Measurements from ENCODE around the gene LSS.
"Not testable (repeated sequence)": the region's sequence is repeated elsewhere in the genome, so short reads cannot be mapped to it uniquely, and the experiment has no call there.

LSS gene

DNA sequence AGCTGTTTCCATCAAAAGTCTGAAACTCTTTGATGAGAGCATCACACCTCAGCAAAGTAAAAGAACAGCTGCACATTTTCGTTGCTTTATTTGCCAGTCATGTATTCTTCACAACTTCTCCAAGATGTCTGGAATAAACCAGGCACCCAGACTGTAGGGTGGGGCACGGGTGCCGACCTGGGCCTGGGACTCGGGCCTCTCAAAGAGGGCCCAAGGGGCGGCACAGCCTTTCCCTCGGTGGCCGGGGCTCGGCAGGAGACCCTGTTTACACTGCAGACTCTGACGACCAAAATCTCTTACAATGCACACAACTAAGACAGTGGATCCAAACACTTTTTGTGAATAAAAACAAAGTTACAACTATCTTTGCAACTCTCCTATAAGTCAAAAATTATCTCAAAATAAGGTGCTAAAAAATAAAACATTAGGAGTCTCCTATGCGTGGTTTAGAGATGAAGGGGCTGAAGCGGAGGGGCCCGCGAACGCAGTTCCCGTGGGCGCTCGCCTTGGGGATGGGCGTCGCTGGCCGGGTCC is 696 bp downstream of the LSS start:
- Histone ChIP-seq H3K4me3 (ENCODE audit: low read depth, low read length) (peak overlapping the region; percentile 91), H3K36me3 (ENCODE audit: control insufficient read depth, insufficient read depth, low read length) (peaks cover 45% of the 10 kb centered on the region), H3K9ac (ENCODE audit: low read length) (peak overlapping the region; percentile 84), H3K27ac (ENCODE audit: low read depth, low read length) (peak overlapping the region; percentile 73; the same call in 1 of the 2 replicates), H3K27me3 (ENCODE audit: control insufficient read depth, insufficient read depth, low read length) (no peaks in the 10 kb centered on the region), H3K4me1 (ENCODE audit: control insufficient read depth, insufficient read depth, low read length) (peaks cover 12% of the 10 kb centered on the region; the same call in 1 of the 2 replicates), H3K9me3 (ENCODE audit: control insufficient read depth, insufficient read depth, low read depth, low read length) (peaks cover 31% of the 10 kb centered on the region)

GRCh38 chr21:46226920-46227599 is 1.5 kb downstream of the LSS start:
- Histone ChIP-seq H3K27me3 (ENCODE audit: control insufficient read depth, insufficient read depth, low read length) (no peaks in the 10 kb centered on the region), H3K27ac (ENCODE audit: low read depth, low read length) (no peak overlapping the region), H3K4me1 (ENCODE audit: control insufficient read depth, insufficient read depth, low read length) (peaks cover 12% of the 10 kb centered on the region; the same call in 1 of the 2 replicates), H3K4me3 (ENCODE audit: low read depth, low read length) (peak overlapping the region; percentile 91), H3K9me3 (ENCODE audit: control insufficient read depth, insufficient read depth, low read depth, low read length) (peaks cover 23% of the 10 kb centered on the region), H3K36me3 (ENCODE audit: control insufficient read depth, insufficient read depth, low read length) (peaks cover 45% of the 10 kb centered on the region), H3K9ac (ENCODE audit: low read length) (peak overlapping the region; percentile 84)

- H3K4me1 ChIP-seq (ENCODE audit: control insufficient read depth, insufficient read depth, low read length) = peaks cover 12% of the 10 kb centered on the region; the same call in 1 of the 2 replicates
- no peak overlapping the region for H3K27ac ChIP-seq (ENCODE audit: low read depth, low read length)
- H3K4me3 ChIP-seq (ENCODE audit: low read depth, low read length) = peak overlapping the region; percentile 91; the same call in 1 of the 2 replicates
- H3K27me3 ChIP-seq (ENCODE audit: control insufficient read depth, insufficient read depth, low read length) = no peaks in the 10 kb centered on the region
- no peak overlapping the region for H3K9ac ChIP-seq (ENCODE audit: low read length)
- H3K36me3 ChIP-seq (ENCODE audit: control insufficient read depth, insufficient read depth, low read length) = peaks cover 45% of the 10 kb centered on the region
- peaks cover 14% of the 10 kb centered on the region; the same call in 1 of the 2 replicates for H3K9me3 ChIP-seq (ENCODE audit: control insufficient read depth, insufficient read depth, low read depth, low read length)
Observed at GRCh38 chr21:46226146-46226545, 2.4 kb downstream of the LSS start.

GRCh38 chr21:46223661-46224060 is 4.9 kb downstream of the LSS start:
- H3K27me3 ChIP-seq (ENCODE audit: control insufficient read depth, insufficient read depth, low read length); H3K9ac ChIP-seq (ENCODE audit: low read length); H3K9me3 ChIP-seq (ENCODE audit: control insufficient read depth, insufficient read depth, low read depth, low read length); H3K4me3 ChIP-seq (ENCODE audit: low read depth, low read length); H3K27ac ChIP-seq (ENCODE audit: low read depth, low read length); H3K4me1 ChIP-seq (ENCODE audit: control insufficient read depth, insufficient read depth, low read length): not testable (repeated sequence)
- peaks cover 55% of the 10 kb centered on the region for H3K36me3 ChIP-seq (ENCODE audit: control insufficient read depth, insufficient read depth, low read length)

DNA sequence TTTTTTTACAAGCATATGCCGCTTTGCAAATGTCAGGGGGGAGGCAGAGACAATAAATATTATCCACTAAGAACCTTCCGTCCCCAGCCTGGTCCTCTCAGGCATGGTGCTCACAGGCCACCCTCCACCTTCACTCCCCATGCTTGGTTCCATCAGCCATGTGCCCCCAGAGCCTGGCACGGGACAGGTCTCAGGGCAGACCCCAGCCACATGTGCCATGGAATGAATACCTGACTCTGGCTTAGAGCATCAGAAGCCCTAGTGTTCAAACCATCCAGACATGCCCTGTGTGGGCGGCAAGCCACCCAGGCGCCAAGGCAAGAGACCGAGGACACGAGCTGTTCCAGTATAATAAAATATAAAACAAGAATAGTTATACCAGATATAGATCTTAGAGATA is 5.4 kb downstream of the LSS start:
- peaks cover 55% of the 10 kb centered on the region for H3K36me3 ChIP-seq (ENCODE audit: control insufficient read depth, insufficient read depth, low read length)
- no peak overlapping the region for H3K27ac ChIP-seq (ENCODE audit: low read depth, low read length)
- no peak overlapping the region for H3K4me3 ChIP-seq (ENCODE audit: low read depth, low read length)
- no peaks in the 10 kb centered on the region for H3K9me3 ChIP-seq (ENCODE audit: control insufficient read depth, insufficient read depth, low read depth, low read length)
- H3K4me1 ChIP-seq (ENCODE audit: control insufficient read depth, insufficient read depth, low read length) = peaks cover 3% of the 10 kb centered on the region; the same call in 1 of the 2 replicates
- H3K27me3 ChIP-seq (ENCODE audit: control insufficient read depth, insufficient read depth, low read length) = no peaks in the 10 kb centered on the region
- H3K9ac ChIP-seq (ENCODE audit: low read length) = no peak overlapping the region

DNA sequence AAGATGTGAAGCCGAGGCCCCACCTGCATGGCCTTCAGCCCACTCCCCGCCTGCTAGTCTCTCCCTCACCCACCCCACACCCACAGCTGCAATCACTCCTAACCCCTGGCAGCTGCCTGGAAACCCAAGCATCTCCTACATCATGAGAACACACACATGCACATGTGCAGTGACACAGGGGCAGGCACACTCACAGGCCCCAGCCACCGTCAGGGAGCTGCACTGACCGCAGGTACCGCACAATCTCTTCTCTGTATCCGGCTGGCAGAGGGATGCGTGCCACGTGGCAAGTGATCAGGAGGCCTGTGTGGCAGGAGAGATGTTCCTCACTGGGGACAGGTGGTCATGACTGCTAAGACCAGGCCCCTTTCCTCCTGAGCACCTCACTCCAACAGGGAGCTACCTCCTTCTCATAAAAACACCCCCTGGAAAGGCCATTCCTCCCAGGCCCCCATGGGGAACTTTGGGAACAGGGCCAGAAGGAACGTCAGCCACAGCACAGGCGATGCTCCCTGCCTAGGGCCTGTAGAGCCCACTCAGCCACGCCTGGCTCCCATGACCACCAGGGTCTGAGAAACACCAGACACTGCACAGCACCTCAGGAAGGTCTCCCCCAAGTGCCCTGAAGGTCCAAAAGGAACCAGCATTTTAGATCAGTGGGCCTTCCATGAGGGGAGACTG is 6.0 kb downstream of the LSS start:
- Histone ChIP-seq H3K27ac (ENCODE audit: low read depth, low read length) (no peak overlapping the region), H3K9me3 (ENCODE audit: control insufficient read depth, insufficient read depth, low read depth, low read length) (no peaks in the 10 kb centered on the region), H3K4me3 (ENCODE audit: low read depth, low read length) (no peak overlapping the region), H3K27me3 (ENCODE audit: control insufficient read depth, insufficient read depth, low read length) (no peaks in the 10 kb centered on the region), H3K36me3 (ENCODE audit: control insufficient read depth, insufficient read depth, low read length) (peaks cover 57% of the 10 kb centered on the region), H3K4me1 (ENCODE audit: control insufficient read depth, insufficient read depth, low read length) (peaks cover 3% of the 10 kb centered on the region; the same call in 1 of the 2 replicates), H3K9ac (ENCODE audit: low read length) (no peak overlapping the region)

DNA sequence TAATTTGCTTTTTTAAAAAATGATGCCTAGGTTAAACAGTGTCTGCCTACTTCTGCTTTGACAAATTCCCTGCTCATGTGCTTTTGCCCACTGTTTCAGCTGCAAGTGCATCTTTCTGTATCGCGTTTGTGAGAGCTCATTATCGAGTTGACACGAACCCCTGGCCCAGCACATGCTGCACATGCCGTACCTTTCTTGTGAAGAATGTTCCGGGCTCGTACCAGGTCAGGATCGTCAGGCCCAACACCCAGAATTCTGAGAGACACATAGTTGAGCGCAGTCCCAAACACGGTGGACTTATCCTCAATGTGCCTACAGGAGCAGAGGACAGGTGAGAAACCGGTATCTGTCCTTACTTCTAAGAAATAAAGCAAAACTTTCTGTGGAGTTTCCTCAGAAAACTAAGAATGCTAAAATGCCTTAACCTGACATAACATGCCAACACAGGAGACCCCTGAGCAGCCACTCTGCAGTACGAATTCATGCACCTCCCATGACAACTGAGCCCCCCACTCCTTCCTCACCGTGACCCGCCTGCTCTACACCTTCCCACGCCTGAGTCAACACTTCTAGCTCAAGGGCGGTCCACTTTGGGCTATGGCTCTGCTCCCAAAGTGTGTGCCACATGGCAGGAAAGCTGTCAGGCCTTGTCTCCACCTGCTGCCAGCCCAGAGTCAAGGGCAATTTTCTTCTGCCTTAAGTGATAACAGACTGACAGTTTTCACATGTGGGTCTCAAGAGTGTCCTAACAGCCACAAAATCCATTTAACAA is 6.7 kb downstream of the LSS start:
- no peak overlapping the region for H3K9ac ChIP-seq (ENCODE audit: low read length)
- H3K9me3 ChIP-seq (ENCODE audit: control insufficient read depth, insufficient read depth, low read depth, low read length) = no peaks in the 10 kb centered on the region
- H3K4me1 ChIP-seq (ENCODE audit: control insufficient read depth, insufficient read depth, low read length) = no peaks in the 10 kb centered on the region; the same call in 1 of the 2 replicates
- H3K4me3 ChIP-seq (ENCODE audit: low read depth, low read length) = no peak overlapping the region
- H3K36me3 ChIP-seq (ENCODE audit: control insufficient read depth, insufficient read depth, low read length) = peaks cover 58% of the 10 kb centered on the region
- no peak overlapping the region for H3K27ac ChIP-seq (ENCODE audit: low read depth, low read length)
- H3K27me3 ChIP-seq (ENCODE audit: control insufficient read depth, insufficient read depth, low read length) = no peaks in the 10 kb centered on the region

DNA sequence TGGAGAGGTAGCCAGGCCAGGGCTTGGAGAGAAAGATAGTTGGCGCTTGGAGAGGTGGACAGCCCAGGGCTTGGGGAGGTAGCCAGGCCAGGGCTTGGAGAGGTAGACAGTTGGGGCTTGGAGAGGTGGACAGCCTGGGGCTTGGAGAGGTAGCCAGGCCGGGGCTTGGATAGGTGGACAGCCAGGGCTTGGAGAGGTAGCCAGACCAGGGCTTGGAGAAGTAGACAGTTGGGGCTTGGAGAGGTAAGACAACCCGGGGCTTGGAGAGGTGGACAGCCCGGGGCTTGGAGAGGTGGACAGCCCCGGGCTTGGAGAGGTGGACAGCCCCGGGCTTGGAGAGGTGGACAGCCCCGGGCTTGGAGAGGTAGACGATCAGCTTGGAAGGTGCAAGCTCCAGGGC is 7.7 kb downstream of the LSS start:
- Histone ChIP-seq H3K27me3 (ENCODE audit: control insufficient read depth, insufficient read depth, low read length) (no peaks in the 10 kb centered on the region), H3K4me1 (ENCODE audit: control insufficient read depth, insufficient read depth, low read length) (no peaks in the 10 kb centered on the region), H3K27ac (ENCODE audit: low read depth, low read length) (no peak overlapping the region), H3K9me3 (ENCODE audit: control insufficient read depth, insufficient read depth, low read depth, low read length) (no peaks in the 10 kb centered on the region), H3K9ac (ENCODE audit: low read length) (no peak overlapping the region), H3K36me3 (ENCODE audit: control insufficient read depth, insufficient read depth, low read length) (peaks cover 61% of the 10 kb centered on the region), H3K4me3 (ENCODE audit: low read depth, low read length) (no peak overlapping the region)

- Histone ChIP-seq H3K4me3 (ENCODE audit: low read depth, low read length) (no peak overlapping the region), H3K9me3 (ENCODE audit: control insufficient read depth, insufficient read depth, low read depth, low read length) (no peaks in the 10 kb centered on the region), H3K27me3 (ENCODE audit: control insufficient read depth, insufficient read depth, low read length) (no peaks in the 10 kb centered on the region), H3K9ac (ENCODE audit: low read length) (no peak overlapping the region), H3K27ac (ENCODE audit: low read depth, low read length) (no peak overlapping the region), H3K4me1 (ENCODE audit: control insufficient read depth, insufficient read depth, low read length) (no peaks in the 10 kb centered on the region), H3K36me3 (ENCODE audit: control insufficient read depth, insufficient read depth, low read length) (peaks cover 66% of the 10 kb centered on the region)
Observed at GRCh38 chr21:46220275-46220810, 8.2 kb downstream of the LSS start.

- Histone ChIP-seq H3K9me3 (ENCODE audit: control insufficient read depth, insufficient read depth, low read depth, low read length) (no peaks in the 10 kb centered on the region), H3K4me1 (ENCODE audit: control insufficient read depth, insufficient read depth, low read length) (no peaks in the 10 kb centered on the region), H3K36me3 (ENCODE audit: control insufficient read depth, insufficient read depth, low read length) (peaks cover 71% of the 10 kb centered on the region), H3K9ac (ENCODE audit: low read length) (peak overlapping the region; percentile 6), H3K27me3 (ENCODE audit: control insufficient read depth, insufficient read depth, low read length) (no peaks in the 10 kb centered on the region), H3K27ac (ENCODE audit: low read depth, low read length) (no peak overlapping the region), H3K4me3 (ENCODE audit: low read depth, low read length) (no peak overlapping the region)
Observed at GRCh38 chr21:46219591-46220239, 8.9 kb downstream of the LSS start.

Measured in HUES6 (cell line).